SH-SY5Y (cell line): ENCODE results near the gene SERPINF2.

ENCODE experiments used
- GATA2 ChIP-seq: IDR thresholded peaks from 2 replicates; pipeline ENCODE4 v1.6.1; 2011; ENCODE audit warnings: mild to moderate bottlenecking, low read depth, low read length
- GATA3 ChIP-seq: IDR thresholded peaks from 2 replicates; pipeline ENCODE4 v1.6.1; 2011; ENCODE audit warnings: low read depth, mild to moderate bottlenecking, low read length, moderate library complexity

- no peak for TF ChIP-seq GATA2
- no peak for TF ChIP-seq GATA3
Observed at GRCh38 chr17:1726626-1727257, 15.9 kb upstream of the SERPINF2 start.
